Transverse colon (tissue), 4 donors: Measurements from ENCODE around the gene PLBD2.

ENCODE experiments used
- EP300 ChIP-seq: sonication (generic); formaldehyde crosslinking; IDR thresholded peaks from one replicate; pipeline ENCODE4 v1.6.1; 2017; ENCODE audit warnings: antibody characterized with exemption, low read depth
- POLR2A ChIP-seq: fragments of 450-650 bp; IDR thresholded peaks from one replicate; pipeline ENCODE4 v1.6.1; 2016; ENCODE audit warnings: antibody characterized with exemption, mild to moderate bottlenecking, moderate library complexity
- POLR2AphosphoS5 ChIP-seq, 3 donors: sonication (generic); formaldehyde crosslinking; IDR thresholded peaks; one replicate each; pipeline ENCODE4 v1.6.1; 2016; ENCODE audit warnings: antibody characterized with exemption in 3 of 3
- TF ChIP-seq, protein P1 (sequence below), 5 experiments: fragments of 200-600 bp in 3 of 5; fragments of 450-650 bp in 2 of 5; sonication (generic) in 3 of 5; IDR thresholded peaks; 1 replicate in 2 of 5; 2 replicates in 3 of 5; pipeline ENCODE4 v1.5.1; 2016 to 2017; ENCODE audit warnings: antibody characterized with exemption in 5 of 5, inconsistent platforms in 3 of 5, mild to moderate bottlenecking in 2 of 5, moderate library complexity in 1 of 5

DNA sequence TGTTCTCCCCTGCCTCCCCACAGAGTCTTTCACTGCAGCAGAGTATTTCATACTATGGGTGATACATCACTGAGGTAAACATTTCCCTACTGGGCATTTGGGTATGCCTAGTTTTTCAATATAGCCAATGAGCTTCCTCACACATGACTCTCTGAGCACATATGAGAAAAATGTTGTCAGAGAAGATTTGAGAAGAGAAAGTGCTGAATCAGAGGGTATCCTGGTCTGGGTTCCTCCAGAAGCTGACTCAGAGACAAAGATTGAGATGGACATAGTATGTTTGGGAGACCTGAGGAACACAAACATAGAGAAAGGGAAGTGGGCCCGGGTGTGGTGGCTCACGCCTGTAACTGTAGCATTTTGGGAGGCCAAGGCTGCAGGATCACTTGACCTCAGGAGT, 36.0 kb upstream of the PLBD2 start:
- TF ChIP-seq POLR2A, result no peak
- TF ChIP-seq, protein P1, sequence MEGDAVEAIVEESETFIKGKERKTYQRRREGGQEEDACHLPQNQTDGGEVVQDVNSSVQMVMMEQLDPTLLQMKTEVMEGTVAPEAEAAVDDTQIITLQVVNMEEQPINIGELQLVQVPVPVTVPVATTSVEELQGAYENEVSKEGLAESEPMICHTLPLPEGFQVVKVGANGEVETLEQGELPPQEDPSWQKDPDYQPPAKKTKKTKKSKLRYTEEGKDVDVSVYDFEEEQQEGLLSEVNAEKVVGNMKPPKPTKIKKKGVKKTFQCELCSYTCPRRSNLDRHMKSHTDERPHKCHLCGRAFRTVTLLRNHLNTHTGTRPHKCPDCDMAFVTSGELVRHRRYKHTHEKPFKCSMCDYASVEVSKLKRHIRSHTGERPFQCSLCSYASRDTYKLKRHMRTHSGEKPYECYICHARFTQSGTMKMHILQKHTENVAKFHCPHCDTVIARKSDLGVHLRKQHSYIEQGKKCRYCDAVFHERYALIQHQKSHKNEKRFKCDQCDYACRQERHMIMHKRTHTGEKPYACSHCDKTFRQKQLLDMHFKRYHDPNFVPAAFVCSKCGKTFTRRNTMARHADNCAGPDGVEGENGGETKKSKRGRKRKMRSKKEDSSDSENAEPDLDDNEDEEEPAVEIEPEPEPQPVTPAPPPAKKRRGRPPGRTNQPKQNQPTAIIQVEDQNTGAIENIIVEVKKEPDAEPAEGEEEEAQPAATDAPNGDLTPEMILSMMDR (IDR thresholded peaks at IDR 0.05), result no peak
- no peak for TF ChIP-seq EP300
- TF ChIP-seq POLR2AphosphoS5 (IDR thresholded peaks at IDR 0.05), result no peak
